NCI-H524 (cell line): Measurements from ENCODE around the gene LECT2.
A peak's percentile ranks its signal among the peaks of the same experiment; 100 is the strongest.

Source experiments
- DNase-seq, 2 experiments: peaks; one replicate each; lab custom pipeline; 2025; lab: John Stamatoyannopoulos, UW

LECT2 gene

GRCh38 chr5:135937245-135937911, 17.4 kb downstream of the LECT2 start:
- DNase-seq, result no peak

- DNase-seq, result no peak
These were observed 19.8 kb downstream of the LECT2 start for GRCh38 chr5:135934939-135935338.

GRCh38 chr5:135930949-135931295, 23.9 kb downstream of the LECT2 start:
- peak in 1 of 2 experiments; percentile 23 for DNase-seq

GRCh38 chr5:135930029-135930948, 24.5 kb downstream of the LECT2 start:
- DNase-seq, result peak; percentile 64 to 75

- no peak for DNase-seq
These were observed 33.4 kb downstream of the LECT2 start for GRCh38 chr5:135921388-135921787.

GRCh38 chr5:135920199-135920598, 34.6 kb downstream of the LECT2 start:
- DNase-seq, result no peak

GRCh38 chr5:135916638-135917263, 38.0 kb downstream of the LECT2 start:
- DNase-seq, result no peak

GRCh38 chr5:135915466-135916001, 39.2 kb downstream of the LECT2 start:
- no peak for DNase-seq

- DNase-seq, result no peak
These were observed 40.8 kb downstream of the LECT2 start for GRCh38 chr5:135913713-135914626.

GRCh38 chr5:135905144-135905543, 49.6 kb downstream of the LECT2 start:
- no peak for DNase-seq

GRCh38 chr5:135901633-135902032, 53.1 kb downstream of the LECT2 start:
- DNase-seq, result no peak

GRCh38 chr5:135900276-135900675, 54.5 kb downstream of the LECT2 start:
- no peak for DNase-seq

GRCh38 chr5:135898651-135899050, 56.1 kb downstream of the LECT2 start:
- no peak for DNase-seq
